ENCODE measurements around the gene OR52M1. TPM values are rescaled to one million over a fixed set of nuclear protein-coding genes. Genes with fewer than 3 reads are reported as not detected.

The OR52M1 gene
- total and polyA plus RNA-seq, 2 donors = not detected

DNA sequence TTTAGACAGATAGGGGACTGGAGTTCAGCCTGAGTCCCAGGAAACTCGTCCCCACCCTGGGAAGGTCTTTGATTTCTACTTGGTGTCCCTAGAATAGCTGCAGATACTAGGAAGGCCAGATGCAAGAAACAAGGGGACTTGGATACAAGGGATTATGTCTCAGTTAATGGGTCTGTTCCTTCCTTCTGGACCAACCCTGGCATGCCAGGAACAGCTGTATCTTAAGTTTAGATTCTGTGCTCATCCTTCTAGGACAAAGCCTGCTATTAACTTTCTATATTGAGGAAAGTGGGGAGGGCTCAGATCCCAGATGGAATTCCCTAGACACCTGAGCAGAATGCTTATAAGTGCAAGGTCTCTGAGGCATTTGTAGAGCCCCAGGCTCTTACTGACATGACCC lies 3.9 kb upstream of the OR52M1 start:
- DNase-seq (ENCODE audit: extremely low spot score) = no peak
- Histone ChIP-seq H3K27ac (ENCODE audit: low read depth) (no peak overlapping the region), H3K4me3 (ENCODE audit: low read depth, low read length) (no peak overlapping the region), H3K4me1 (ENCODE audit: insufficient read depth) (no peaks in the 10 kb centered on the region), H3K36me3 (ENCODE audit: insufficient read depth) (no peaks in the 10 kb centered on the region)
- WGBS = 22% methylated on average over 1 of the region's 1 CpG

DNA sequence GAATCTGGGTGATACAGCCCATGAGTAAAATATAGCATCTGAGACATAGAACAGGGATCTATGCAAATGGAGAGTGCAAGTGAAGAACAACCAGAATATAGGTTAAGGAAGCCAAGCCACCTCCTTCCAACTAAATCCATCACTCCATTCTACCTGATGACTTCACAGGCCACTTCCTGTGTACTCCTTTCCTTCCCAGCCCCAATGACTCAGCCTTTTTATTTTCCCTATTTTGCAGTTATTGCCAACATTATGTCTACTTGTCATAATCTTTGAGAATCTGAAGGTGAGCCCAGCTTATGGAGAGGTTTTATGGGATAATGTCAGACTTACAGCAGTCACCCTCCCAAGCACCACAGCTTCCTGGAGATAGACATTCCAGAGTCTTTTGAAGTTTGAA lies 1.4 kb upstream of the OR52M1 start:
- Histone ChIP-seq H3K27ac (ENCODE audit: low read depth) (no peak overlapping the region), H3K4me1 (ENCODE audit: insufficient read depth) (no peaks in the 10 kb centered on the region), H3K4me3 (ENCODE audit: low read depth, low read length) (no peak overlapping the region), H3K36me3 (ENCODE audit: insufficient read depth) (no peaks in the 10 kb centered on the region)
- DNase-seq (ENCODE audit: extremely low spot score) = no peak

- no peak for DNase-seq (ENCODE audit: extremely low spot score)
- H3K4me3 ChIP-seq (ENCODE audit: low read depth, low read length) = no peak overlapping the region
- H3K4me1 ChIP-seq (ENCODE audit: insufficient read depth) = no peaks in the 10 kb centered on the region
- 83% methylated on average over 1 of the region's 1 CpG for WGBS
- H3K27ac ChIP-seq (ENCODE audit: low read depth) = no peak overlapping the region
- no peaks in the 10 kb centered on the region for H3K36me3 ChIP-seq (ENCODE audit: insufficient read depth)
Measured at GRCh38 chr11:4546878-4547277, 1.9 kb downstream of the OR52M1 start.

DNA sequence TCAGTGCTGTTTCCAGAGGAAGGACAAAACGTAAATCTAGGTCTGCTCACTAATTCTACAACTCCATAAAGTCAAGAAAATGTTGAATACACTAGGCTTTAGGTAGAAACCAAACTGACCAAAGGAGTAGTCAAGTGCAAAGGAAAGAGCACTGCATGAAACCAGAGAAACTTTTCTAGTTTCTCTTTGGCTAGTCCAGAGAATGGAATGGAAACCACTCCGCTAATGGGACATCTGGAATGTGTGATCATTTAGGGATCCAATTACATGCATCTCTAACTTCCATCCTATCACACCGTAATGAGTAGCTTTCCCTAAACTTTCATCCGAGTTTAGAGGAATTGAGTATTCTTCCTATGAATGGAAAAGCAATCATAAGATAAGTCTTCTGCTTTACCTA lies 2.4 kb downstream of the OR52M1 start:
- no peaks in the 10 kb centered on the region for H3K4me1 ChIP-seq (ENCODE audit: insufficient read depth)
- no peak overlapping the region for H3K4me3 ChIP-seq (ENCODE audit: low read depth, low read length)
- WGBS = 62% methylated on average over 4 of the region's 4 CpGs

DNA sequence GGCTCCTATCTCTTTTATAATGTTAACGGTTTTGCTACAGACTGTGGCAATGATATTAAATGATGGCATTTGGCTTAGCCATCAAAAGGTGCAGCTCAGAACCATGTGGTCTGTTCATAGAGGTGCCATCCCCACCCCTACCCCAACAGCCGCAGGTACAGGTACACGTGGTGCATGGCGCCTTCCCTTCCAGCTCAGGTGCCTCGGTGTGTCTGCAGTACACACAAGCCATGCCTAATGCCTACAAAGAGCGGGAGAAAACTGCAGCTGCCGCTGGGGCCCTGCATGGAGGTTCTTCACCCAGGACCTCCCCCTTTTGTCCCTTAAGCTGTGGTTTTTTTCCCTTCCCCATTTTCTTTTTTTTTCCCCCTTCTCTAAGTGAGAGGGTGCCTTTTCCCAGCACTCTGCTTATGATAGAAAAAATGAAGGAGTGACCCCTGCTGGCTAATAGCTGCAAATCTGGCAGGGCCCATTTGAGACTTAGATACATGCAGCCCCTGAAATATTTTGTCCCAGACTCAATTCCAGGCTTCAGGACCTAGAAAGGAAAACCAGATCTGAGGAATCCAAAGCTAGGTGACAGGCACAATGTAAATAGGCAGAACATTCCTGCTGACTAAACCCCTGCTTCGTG lies 6.5 kb downstream of the OR52M1 start:
- H3K27ac ChIP-seq (ENCODE audit: low read depth) = no peak overlapping the region
- no peaks in the 10 kb centered on the region for H3K4me1 ChIP-seq (ENCODE audit: insufficient read depth)
- H3K4me3 ChIP-seq (ENCODE audit: low read depth, low read length) = no peak overlapping the region
- 83% methylated on average over 8 of the region's 8 CpGs for WGBS
- H3K36me3 ChIP-seq (ENCODE audit: insufficient read depth) = no peaks in the 10 kb centered on the region
- no peak for DNase-seq (ENCODE audit: extremely low spot score)

More for the DNA sequence above, 2.4 kb downstream of the OR52M1 start:
- no peak for DNase-seq (ENCODE audit: extremely low spot score)
- Histone ChIP-seq H3K27ac (ENCODE audit: low read depth) (no peak overlapping the region), H3K36me3 (ENCODE audit: insufficient read depth) (no peaks in the 10 kb centered on the region)

DNA sequence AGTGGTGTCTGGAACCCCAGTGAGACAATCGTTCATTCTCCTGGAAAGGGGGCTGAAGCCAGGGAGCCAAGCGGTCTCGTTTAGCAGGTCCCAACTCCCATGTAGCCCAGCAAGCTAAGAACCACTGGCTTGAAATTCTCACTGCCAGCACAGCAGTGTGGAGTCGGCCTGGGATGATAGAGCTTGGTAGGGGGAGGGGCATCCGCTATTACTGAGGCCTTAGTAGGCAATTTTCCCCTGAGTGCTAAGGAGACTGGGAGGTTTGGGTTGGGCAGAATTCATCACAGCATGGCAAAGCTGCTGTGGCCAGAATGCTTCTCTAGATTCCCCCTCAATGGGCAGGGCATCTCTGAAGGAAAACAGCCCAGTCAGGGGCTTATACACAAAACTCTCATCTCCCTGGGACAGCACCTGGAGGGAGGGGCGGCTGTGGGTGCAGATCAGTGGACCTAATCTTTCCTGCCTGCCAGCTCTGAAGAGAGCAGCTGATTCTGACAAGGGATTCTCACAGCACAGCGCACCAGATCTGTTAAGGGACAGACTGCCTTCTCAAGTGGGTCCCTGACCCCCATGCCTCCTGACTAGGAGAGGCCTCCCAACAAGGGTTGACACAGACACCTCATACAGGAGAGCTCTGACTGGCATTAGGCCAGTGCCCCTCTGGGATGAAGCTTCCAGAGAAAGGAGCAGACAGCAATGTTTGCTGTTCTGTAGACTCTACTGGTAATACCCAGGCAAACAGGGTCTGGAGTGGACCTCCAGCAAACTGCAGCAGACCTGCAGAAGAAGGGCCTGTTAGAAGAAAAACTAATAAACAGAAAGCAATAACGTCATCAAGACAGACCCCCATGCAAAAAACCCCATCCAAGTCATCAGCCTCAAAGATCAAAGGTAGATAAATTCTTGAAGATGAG lies 14.8 kb downstream of the OR52M1 start:
- H3K4me3 ChIP-seq (ENCODE audit: low read depth, low read length) = no peak overlapping the region
- WGBS = 56% methylated on average over 8 of the region's 8 CpGs
- no peaks in the 10 kb centered on the region for H3K36me3 ChIP-seq (ENCODE audit: insufficient read depth)
- DNase-seq (ENCODE audit: extremely low spot score) = no peak
- H3K4me1 ChIP-seq (ENCODE audit: insufficient read depth) = no peaks in the 10 kb centered on the region
- no peak overlapping the region for H3K27ac ChIP-seq (ENCODE audit: low read depth)

GRCh38 chr11:4560467-4560866 lies 15.5 kb downstream of the OR52M1 start:
- no peak overlapping the region for H3K4me3 ChIP-seq (ENCODE audit: low read depth, low read length)
- no peaks in the 10 kb centered on the region for H3K36me3 ChIP-seq (ENCODE audit: insufficient read depth)
- peak; percentile 21 for DNase-seq (ENCODE audit: extremely low spot score)
- H3K4me1 ChIP-seq (ENCODE audit: insufficient read depth) = no peaks in the 10 kb centered on the region
- H3K27ac ChIP-seq (ENCODE audit: low read depth) = no peak overlapping the region
- 86% methylated on average over 1 of the region's 1 CpG for WGBS

DNA sequence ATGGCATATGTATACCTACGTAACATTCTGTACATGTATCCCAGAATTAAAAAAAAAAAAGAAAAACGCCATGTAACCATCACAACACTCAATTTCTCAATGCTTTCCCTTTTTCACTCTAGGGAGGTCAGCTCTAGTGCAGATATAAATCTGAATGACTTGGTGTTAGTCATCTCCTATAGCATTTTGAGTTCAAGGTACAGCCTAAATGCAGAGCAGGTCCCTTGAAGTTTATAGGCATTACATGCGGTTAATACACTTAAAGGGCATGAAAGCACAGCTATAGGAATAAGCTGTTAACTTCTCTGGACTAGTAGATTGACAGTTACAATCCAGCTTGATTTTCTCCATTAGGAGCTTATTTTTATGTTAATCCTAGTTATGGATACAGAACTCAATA lies 20.4 kb downstream of the OR52M1 start:
- no peak overlapping the region for H3K4me3 ChIP-seq (ENCODE audit: low read depth, low read length)
- no peaks in the 10 kb centered on the region for H3K4me1 ChIP-seq (ENCODE audit: insufficient read depth)
- 80% methylated on average over 3 of the region's 3 CpGs for WGBS
- H3K36me3 ChIP-seq (ENCODE audit: insufficient read depth) = no peaks in the 10 kb centered on the region
- no peak for DNase-seq (ENCODE audit: extremely low spot score)
- H3K27ac ChIP-seq (ENCODE audit: low read depth) = no peak overlapping the region

- H3K4me1 ChIP-seq (ENCODE audit: insufficient read depth) = no peaks in the 10 kb centered on the region
- no peak overlapping the region for H3K4me3 ChIP-seq (ENCODE audit: low read depth, low read length)
- no peak for DNase-seq (ENCODE audit: extremely low spot score)
- no peak overlapping the region for H3K27ac ChIP-seq (ENCODE audit: low read depth)
- H3K36me3 ChIP-seq (ENCODE audit: insufficient read depth) = no peaks in the 10 kb centered on the region
- WGBS = 91% methylated on average over 18 of the region's 18 CpGs
Measured at GRCh38 chr11:4569075-4569474, 24.1 kb downstream of the OR52M1 start.

DNA sequence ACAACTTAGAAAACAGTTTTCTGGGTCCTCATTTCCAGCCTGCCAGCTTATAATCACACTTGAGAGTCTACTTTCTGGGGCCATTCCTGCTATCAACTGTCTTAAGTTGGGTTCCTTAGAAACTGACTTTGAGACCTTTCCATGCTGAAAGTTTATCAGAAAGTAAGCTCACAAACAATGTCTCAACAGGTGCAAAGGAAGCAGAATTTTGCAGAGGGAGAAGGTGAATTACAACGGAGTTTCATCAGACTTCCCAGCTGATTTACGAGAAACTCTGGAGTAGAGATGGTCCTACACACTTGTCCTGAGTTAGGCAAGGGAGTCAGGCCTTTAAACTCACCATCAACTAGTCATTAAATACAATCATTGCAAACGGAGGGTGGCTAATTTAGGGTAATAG lies 31.9 kb downstream of the OR52M1 start:
- no peaks in the 10 kb centered on the region for H3K36me3 ChIP-seq (ENCODE audit: insufficient read depth)
- no peak overlapping the region for H3K4me3 ChIP-seq (ENCODE audit: low read depth, low read length)
- no peak overlapping the region for H3K27ac ChIP-seq (ENCODE audit: low read depth)
- no peak for DNase-seq (ENCODE audit: extremely low spot score)
- H3K4me1 ChIP-seq (ENCODE audit: insufficient read depth) = no peaks in the 10 kb centered on the region
- 53% methylated on average over 3 of the region's 3 CpGs for WGBS

DNA sequence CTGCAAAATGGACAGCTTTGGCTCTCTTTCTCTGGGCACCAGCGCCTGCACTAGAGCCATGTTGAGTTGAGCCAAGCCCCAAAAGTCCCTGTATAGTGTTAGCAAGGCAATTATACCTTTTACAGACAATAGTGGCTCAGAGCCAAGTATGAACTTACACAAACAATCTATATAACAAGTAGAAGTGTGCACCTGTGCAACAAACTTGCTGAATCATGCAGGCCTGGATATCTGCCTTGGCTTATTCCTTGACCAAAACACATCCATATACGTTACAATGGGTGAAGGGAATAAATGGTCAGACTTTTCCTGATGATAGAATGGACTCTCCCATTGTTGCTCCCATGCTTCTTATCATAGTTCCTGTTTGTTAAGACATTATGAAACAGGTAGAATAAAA lies 32.8 kb downstream of the OR52M1 start:
- WGBS = 78% methylated on average over 2 of the region's 2 CpGs
- no peak for DNase-seq (ENCODE audit: extremely low spot score)
- Histone ChIP-seq H3K4me1 (ENCODE audit: insufficient read depth) (no peaks in the 10 kb centered on the region), H3K4me3 (ENCODE audit: low read depth, low read length) (no peak overlapping the region), H3K36me3 (ENCODE audit: insufficient read depth) (no peaks in the 10 kb centered on the region), H3K27ac (ENCODE audit: low read depth) (no peak overlapping the region)

GRCh38 chr11:4578624-4579023 lies 33.6 kb downstream of the OR52M1 start:
- no peak for DNase-seq (ENCODE audit: extremely low spot score)
- no peaks in the 10 kb centered on the region for H3K4me1 ChIP-seq (ENCODE audit: insufficient read depth)
- H3K36me3 ChIP-seq (ENCODE audit: insufficient read depth) = no peaks in the 10 kb centered on the region
- no peak overlapping the region for H3K27ac ChIP-seq (ENCODE audit: low read depth)
- WGBS = 79% methylated on average over 6 of the region's 6 CpGs
- H3K4me3 ChIP-seq (ENCODE audit: low read depth, low read length) = no peak overlapping the region

DNA sequence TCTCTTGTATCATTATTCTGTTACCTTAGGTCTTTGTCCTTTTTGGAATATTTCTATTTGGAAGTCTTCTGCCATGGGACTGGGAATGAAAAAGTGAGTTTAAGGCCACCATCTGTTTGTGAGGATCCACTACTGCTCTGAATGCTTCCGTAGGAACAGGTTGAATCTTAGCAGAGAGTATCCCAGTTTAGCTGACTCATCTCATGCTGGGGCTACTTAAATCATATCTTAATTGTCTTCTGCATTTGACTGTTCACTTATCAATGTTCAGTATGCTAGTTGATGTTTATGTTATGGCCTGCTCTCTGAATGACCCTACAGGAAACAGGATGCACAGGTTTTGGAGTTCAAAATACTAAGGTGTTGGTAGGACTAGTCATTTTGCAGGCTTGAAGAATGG lies 35.1 kb downstream of the OR52M1 start:
- DNase-seq (ENCODE audit: extremely low spot score) = no peak

GRCh38 chr11:4581443-4581842 lies 36.5 kb downstream of the OR52M1 start, which contains the start of gene OR52I2:
TSS of gene OR52I2 (plus strand) at chr11:4581743.
- no peak for DNase-seq (ENCODE audit: extremely low spot score)
- no peak within 1 kb of the TSS for H3K27ac ChIP-seq (ENCODE audit: low read depth)
- H3K4me1 ChIP-seq (ENCODE audit: insufficient read depth) = no peaks in the 10 kb centered on the region

More for the DNA sequence above, 35.1 kb downstream of the OR52M1 start:
- Histone ChIP-seq H3K4me3 (ENCODE audit: low read depth, low read length) (no peak overlapping the region), H3K36me3 (ENCODE audit: insufficient read depth) (no peaks in the 10 kb centered on the region), H3K27ac (ENCODE audit: low read depth) (no peak overlapping the region), H3K4me1 (ENCODE audit: insufficient read depth) (no peaks in the 10 kb centered on the region)
- 80% methylated on average over 1 of the region's 1 CpG for WGBS

More at GRCh38 chr11:4581443-4581842, 36.5 kb downstream of the OR52M1 start, which contains the start of gene OR52I2:
- no peak within 1 kb of the TSS for H3K4me3 ChIP-seq (ENCODE audit: low read depth, low read length)
- no peaks in the 10 kb centered on the region for H3K36me3 ChIP-seq (ENCODE audit: insufficient read depth)

All from urinary bladder (tissue), 4 donors.